Stimulated activated CD4-positive, alpha-beta T cell treated with anti-CD3 and anti-CD28 coated beads, Interleukin-4, amount 100 ng/mL, for 48 hours (primary cell): ENCODE measurements around the gene EHMT1.
"Not testable (repeated sequence)": the region's sequence is repeated elsewhere in the genome, so short reads cannot be mapped to it uniquely, and the experiment has no call there.

Experiments used
- DNase-seq, 2 donors: peaks; one replicate each; pipeline ENCODE4 v3.0.0-alpha.2; 2020; ENCODE audit warnings: low read depth in 2 of 2

The EHMT1 gene

DNA sequence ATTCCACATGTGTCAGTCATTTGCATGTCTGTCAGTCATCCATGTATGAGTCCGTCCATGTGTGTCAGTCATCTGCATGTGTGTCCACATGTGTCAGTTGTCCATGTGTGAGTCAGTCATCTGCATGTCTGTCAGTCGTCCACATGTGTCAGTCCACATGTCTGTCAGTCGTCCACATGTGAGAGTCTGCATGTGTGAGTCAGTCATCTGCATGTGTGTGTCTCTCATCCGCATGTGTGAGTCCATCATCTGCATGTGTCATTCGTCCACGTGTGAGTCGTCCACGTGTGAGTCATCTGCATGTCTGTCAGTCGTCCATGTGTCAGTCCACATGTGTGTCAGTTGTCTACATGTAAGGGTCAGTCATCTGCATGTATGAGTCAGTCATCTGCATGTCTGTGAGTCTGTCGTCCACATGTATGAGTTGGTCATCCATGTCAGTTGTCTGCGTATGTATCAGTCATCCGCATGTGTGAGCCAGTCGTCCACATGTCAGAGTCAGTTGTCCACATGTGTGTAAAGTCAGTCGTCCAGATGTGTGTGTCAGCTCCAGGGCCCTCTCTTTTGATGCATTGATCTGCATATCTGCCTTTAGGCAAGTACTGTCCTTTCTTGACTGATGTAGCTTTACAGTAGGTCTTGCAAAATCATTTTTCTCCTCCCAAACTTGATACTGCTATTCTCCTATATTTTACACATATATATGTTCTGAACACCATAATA, 186.3 kb downstream of the EHMT1 start:
- DNase-seq = no peak

GRCh38 chr9:137807721-137808703, 189.2 kb downstream of the EHMT1 start:
- no peak for DNase-seq

DNA sequence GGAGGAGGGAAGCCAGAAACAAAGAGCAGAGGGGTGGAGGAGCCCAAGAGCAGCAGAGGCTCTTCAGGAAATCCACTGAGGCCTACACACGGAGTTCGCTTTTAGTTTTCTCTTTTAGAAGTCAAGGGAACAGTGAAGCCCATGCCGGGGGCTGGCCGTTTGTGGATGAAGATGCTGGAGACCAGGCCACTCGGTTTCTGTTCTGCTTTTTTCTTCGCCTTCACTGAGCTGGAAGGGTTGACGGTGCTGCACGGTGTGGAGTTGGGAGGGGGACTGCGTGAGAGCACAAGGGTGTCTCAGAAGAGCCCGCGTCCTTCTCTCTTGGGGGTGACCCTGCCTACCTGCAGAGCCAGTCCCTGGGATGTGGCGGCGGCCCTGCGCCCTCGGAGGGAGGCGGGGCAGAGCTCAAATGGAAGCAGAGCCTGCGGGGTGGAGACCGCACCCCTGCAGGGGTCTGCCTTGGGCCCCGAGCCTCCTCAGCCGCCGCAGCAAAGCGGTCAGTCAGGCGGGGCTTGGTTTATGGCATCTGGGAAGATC, 190.3 kb downstream of the EHMT1 start:
- no peak for DNase-seq

DNA sequence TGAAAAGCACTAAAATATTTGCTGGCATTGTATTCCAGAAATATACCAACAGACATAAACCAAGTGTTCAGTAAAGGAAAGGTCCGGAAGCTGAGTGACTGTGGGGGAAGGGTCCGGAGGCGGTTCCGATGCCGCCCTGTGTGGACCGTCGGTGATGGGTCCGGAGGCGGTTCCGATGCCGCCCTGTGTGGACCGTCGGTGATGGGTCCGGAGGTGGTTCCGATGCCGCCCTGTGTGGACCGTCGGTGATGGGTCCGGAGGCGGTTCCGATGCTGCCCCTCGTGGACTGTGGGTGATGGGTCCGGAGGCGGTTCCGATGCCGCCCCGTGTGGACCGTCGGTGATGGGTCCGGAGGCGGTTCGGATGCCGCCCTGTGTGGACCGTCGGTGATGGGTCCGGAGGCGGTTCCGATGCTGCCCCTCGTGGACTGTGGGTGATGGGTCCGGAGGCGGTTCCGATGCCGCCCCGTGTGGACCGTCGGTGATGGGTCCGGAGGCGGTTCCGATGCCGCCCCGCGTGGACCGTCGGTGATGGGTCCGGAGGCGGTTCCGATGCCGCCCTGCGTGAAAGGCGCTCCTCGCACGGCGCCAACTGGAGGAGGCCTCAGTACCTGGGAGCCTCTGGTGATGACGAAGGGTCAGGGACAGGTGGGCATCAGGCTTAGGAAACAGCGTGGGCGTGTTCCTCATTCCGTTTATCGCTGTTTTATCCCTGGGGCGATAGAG, 191.1 kb downstream of the EHMT1 start:
- not testable (repeated sequence) for DNase-seq

GRCh38 chr9:137811283-137811870, 192.6 kb downstream of the EHMT1 start:
- DNase-seq = no peak

- no peak for DNase-seq
Measured at GRCh38 chr9:137812356-137813023, 193.7 kb downstream of the EHMT1 start.

DNA sequence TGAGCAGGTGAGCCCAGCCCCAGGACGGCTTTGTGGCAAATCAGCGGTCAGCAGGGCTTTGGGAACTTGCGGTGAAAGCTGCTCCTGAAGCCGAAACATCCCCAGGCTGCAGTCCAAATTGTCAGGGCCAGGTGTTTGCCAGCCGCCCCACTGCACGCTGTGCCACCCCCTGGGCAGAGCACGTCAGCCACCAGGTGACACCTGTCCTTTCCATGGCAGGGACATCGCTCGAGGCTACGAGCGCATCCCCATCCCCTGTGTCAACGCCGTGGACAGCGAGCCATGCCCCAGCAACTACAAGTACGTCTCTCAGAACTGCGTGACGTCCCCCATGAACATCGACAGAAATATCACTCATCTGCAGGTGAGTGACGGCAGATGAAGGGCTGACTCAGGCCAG, 194.4 kb downstream of the EHMT1 start:
- DNase-seq = no peak

- no peak for DNase-seq
Measured at GRCh38 chr9:137813651-137814415, 195.0 kb downstream of the EHMT1 start.

DNA sequence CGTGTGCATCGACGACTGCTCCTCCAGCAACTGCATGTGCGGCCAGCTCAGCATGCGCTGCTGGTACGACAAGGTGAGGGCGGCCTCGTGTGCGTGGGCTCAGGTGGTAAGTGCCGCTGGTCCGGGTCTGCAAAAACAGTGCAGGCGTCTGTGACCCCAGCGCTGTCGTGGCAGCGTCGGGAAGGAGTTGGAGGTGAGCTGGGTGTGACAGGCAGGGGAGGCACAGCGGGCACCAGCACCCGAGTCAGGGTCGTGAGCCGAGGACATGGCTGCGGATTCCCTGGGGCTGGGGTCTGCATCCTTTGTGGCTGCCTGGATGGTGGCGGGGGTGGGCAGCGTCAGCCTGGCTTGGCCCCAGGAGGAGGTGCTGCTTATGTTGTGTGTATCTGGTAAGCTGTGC, 195.6 kb downstream of the EHMT1 start:
- no peak for DNase-seq

DNA sequence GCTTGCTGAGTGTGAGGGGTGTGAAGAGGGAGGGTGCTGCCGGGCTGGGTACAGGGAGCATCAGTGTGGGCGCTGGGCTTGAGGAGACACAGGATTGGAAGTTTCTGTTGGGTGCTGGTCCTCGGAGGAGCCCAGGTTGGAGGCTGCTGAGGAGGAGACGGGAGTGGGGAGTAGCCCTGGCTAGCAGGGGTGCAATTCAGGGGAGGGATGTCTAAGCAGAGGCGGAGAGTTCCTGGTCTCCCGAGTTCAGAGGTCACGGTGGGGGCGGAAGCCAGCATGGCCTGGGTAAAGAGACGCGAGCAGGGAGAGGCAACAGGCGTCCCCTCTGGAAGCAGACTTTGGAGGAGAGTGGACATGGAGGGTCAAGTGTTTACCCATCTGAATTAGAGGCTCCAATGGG, 196.0 kb downstream of the EHMT1 start:
- DNase-seq = no peak

GRCh38 chr9:137815256-137816255, 196.8 kb downstream of the EHMT1 start:
- DNase-seq = no peak

DNA sequence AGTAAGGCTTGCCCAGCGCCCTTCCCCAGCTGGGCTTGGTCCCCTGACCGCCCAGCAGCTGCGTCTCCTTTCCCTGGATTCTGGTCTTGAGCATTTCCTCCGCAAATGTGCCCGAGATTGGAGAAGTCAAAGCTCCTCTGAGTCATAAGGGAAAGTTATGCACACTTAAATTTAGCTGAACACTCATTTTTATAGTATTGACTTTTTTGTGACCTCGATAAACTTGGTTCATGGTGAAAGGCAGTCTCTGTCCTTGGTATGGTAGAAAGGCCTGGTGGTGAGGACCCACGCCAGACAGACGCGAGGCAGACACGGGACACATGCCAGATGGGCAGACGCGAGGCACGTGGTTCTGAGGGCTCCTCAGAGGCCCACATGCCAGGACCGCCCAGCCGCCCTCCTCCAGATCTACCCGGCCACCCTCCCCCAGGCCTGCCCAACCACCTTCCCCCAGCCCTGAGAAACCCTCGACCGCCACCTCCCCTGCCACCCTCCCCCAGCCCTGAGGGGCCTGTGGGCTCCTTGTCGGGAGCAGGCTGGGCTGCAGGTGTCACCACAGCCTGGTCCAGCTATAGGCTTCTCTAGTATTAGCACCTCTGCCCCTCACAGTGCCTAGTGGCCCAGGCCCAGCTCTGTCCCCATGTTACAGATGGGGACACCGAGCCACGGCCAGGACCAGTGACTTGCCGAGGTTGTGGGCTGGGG, 197.9 kb downstream of the EHMT1 start:
- DNase-seq = no peak

DNA sequence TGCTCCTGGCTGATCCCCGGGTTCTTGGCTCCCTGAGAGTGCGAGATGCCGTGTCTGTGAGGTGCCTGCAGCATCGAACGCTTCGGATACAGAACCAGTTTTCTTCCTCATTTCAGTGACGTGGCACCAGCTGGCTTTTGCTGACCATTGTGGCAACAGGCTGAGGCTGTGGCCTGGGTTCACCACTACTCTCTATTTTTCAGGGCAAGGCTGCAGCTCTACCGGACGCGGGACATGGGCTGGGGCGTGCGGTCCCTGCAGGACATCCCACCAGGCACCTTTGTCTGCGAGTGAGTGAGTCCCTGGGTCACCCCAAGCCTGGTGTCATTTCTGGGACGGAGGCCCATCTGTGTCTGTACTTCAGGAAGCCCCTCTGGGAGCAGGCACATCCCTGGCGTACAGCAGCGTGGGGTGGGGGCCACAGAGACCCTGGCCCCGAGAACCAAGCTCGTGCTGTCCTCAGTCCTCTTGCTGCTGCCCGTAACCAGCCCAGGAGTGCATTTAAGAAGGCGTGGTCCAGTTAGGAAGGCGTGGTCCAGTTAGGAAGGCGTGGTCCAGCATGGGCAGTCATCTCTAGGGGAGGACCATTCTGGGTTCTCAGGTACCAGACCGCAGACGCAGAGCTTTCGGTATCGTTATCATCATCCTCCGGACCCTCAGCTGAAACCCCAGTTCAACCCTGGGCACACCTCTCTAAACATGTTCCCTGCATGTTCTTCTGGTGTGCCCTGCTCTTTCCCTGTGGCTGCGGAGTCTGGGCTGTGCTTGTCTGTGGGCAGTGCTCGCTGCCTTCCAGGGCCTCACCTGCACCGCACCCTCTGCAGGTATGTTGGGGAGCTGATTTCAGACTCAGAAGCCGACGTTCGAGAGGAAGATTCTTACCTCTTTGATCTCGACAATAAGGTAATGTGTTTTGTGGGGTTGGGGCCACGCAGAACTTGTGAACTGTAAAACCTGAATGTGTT, 198.7 kb downstream of the EHMT1 start:
- no peak for DNase-seq

DNA sequence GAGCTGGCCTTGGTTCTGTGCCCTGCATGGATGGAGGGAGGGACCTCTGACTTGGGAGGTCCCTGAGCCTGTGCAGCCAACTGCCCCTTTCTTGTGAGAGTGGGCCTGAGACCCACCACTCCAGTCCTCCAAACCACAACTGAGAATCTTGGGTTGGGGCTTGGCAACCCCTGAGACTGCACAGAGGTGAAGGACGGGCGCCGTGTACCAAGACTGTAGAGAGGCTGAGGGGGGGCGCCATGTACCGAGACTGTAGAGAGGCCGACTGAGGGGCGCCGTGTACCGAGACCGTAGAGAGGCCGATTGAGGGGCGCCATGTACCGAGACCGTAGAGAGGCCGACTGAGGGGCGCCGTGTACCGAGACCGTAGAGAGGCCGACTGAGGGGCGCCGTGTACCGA, 199.5 kb downstream of the EHMT1 start:
- no peak for DNase-seq

GRCh38 chr9:137820161-137820855, 201.5 kb downstream of the EHMT1 start:
- DNase-seq = no peak

GRCh38 chr9:137823986-137824771, 205.4 kb downstream of the EHMT1 start:
- DNase-seq = no peak
